Esophagus squamous epithelium (tissue), 5 donors: ENCODE measurements around the gene KSR1. TPM values are rescaled to one million over a fixed set of nuclear protein-coding genes. Genes with fewer than 3 reads are reported as not detected.
A peak's percentile ranks its signal among the peaks of the same experiment; 100 is the strongest.
"Not testable (repeated sequence)": the region's sequence is repeated elsewhere in the genome, so short reads cannot be mapped to it uniquely, and the experiment has no call there.

Source experiments
- DNase-seq: peaks from one replicate; lab custom pipeline; 2025; lab: John Stamatoyannopoulos, UW
- H3K27ac ChIP-seq, 4 donors: fragments of 200-600 bp; sonication (generic); one replicate each; pipeline ENCODE4 v1.5.1; 2016 to 2019; ENCODE audit warnings: mild to moderate bottlenecking in 1 of 4
- H3K27me3 ChIP-seq, 4 donors: fragments of 200-600 bp; sonication (generic); 1 replicate in 3 of 4; 2 replicates in 1 of 4; pipeline versions ENCODE4 v1.5.1 to v1.6.0; 2017 to 2021; ENCODE audit warnings: antibody characterized with exemption in 1 of 4
- H3K36me3 ChIP-seq, 3 donors: fragments of 200-600 bp; sonication (generic); one replicate each; pipeline ENCODE4 v1.5.1; 2016 to 2019
- H3K4me1 ChIP-seq, 3 donors: fragments of 200-600 bp; sonication (generic); one replicate each; pipeline ENCODE4 v1.5.1; 2017 to 2019
- H3K4me3 ChIP-seq, 4 donors: fragments of 200-600 bp; sonication (generic); 1 replicate in 3 of 4; 2 replicates in 1 of 4; pipeline ENCODE4 v1.5.1; 2016 to 2019; ENCODE audit warnings: mild to moderate bottlenecking in 2 of 4, moderate library complexity in 1 of 4
- H3K9me3 ChIP-seq, 3 donors: fragments of 200-600 bp; sonication (generic); one replicate each; pipeline ENCODE4 v1.5.1; 2016 to 2019
- CTCF ChIP-seq, 6 experiments: fragments of 450-650 bp in 4 of 6; fragments of 200-600 bp in 2 of 6; sonication (generic) in 2 of 6; IDR thresholded peaks; one replicate each; pipeline ENCODE4 v1.5.1; 2016 to 2019; ENCODE audit warnings: antibody characterized with exemption in 6 of 6, mild to moderate bottlenecking in 4 of 6, moderate library complexity in 4 of 6
- POLR2A ChIP-seq, 4 donors: fragments of 450-650 bp; IDR thresholded peaks; one replicate each; pipeline ENCODE4 v1.6.1; 2017; ENCODE audit warnings: antibody characterized with exemption in 4 of 4, mild to moderate bottlenecking in 4 of 4, moderate library complexity in 3 of 4
- WGBS, 2 donors: methylation state at CpG; one replicate each; pipeline ENCODE4 v1.1.5; 2018; 5-methylcytosine and 5-hydroxymethylcytosine counted together
- intact Hi-C: fragments of 100-400 bp; cut with DNase I; formaldehyde crosslinking; loops from one replicate; pipeline ENCODE4 v1.15.0; 2022
- total RNA-seq, 4 donors: library from RNA; depleted of rRNA; stranded (reverse); fragments of >200 nt; gene quantifications; one replicate each; pipeline ENCODE4 v1.1.0, GENCODE V29; 2016
- donor health status: DM: yes; HTN: yes; CAD: no.

KSR1 gene
- total RNA-seq, 4 donors from 2014 or later, result 22.3 to 32.4 (median 31.0) TPM

GRCh38 chr17:27499451-27500265, 43.4 kb downstream of the KSR1 start:
- Histone ChIP-seq H3K4me1 (peaks cover 23 to 83% (median 52%) of the 10 kb centered on the region in 3 donors), H3K9me3 (no peaks in the 10 kb centered on the region), H3K27me3 (no peaks in the 10 kb centered on the region), H3K4me3 (no peak overlapping the region), H3K36me3 (peaks cover 0 to 8% (median 0%) of the 10 kb centered on the region in 3 donors), H3K27ac (peak overlapping the region in 3 of 4 donors; percentile 58 to 90 (median 89))
- 88 to 90% methylated on average over 9 of the region's 11 CpGs for WGBS, 2 donors
- no peak for TF ChIP-seq POLR2A (IDR thresholded peaks at IDR 0.05)
- no peak for TF ChIP-seq CTCF (IDR thresholded peaks at IDR 0.05)
- intact Hi-C loops, result no loop called here
- no peak for DNase-seq

GRCh38 chr17:27501338-27501737, 45.1 kb downstream of the KSR1 start:
- H3K27ac ChIP-seq, H3K9me3 ChIP-seq, intact Hi-C loops, H3K27me3 ChIP-seq, H3K4me3 ChIP-seq, DNase-seq: not testable (repeated sequence)
- 72 to 100% methylated on average over 2 to 3 of the region's 3 CpGs for WGBS, 2 donors
- Histone ChIP-seq H3K4me1 (peaks cover 22 to 78% (median 41%) of the 10 kb centered on the region in 3 donors), H3K36me3 (peaks cover 0 to 22% (median 0%) of the 10 kb centered on the region in 3 donors)

GRCh38 chr17:27502526-27503324, 46.5 kb downstream of the KSR1 start:
- TF ChIP-seq CTCF (IDR thresholded peaks at IDR 0.05), result no peak
- no peak overlapping the region for H3K4me3 ChIP-seq
- H3K27ac ChIP-seq, result peak overlapping the region in 1 of 4 donors; percentile 4
- H3K36me3 ChIP-seq, result peaks cover 0 to 25% (median 0%) of the 10 kb centered on the region in 3 donors
- H3K9me3 ChIP-seq, result no peaks in the 10 kb centered on the region
- peaks cover 10 to 74% (median 29%) of the 10 kb centered on the region in 3 donors for H3K4me1 ChIP-seq
- H3K27me3 ChIP-seq, result no peaks in the 10 kb centered on the region
- 43 to 65% methylated on average over 10 of the region's 12 CpGs for WGBS, 2 donors
- no peak for DNase-seq
- intact Hi-C loops, result no loop called here

GRCh38 chr17:27503611-27504010, 47.4 kb downstream of the KSR1 start:
- intact Hi-C loops, result no loop called here

More at GRCh38 chr17:27503611-27504010, 47.4 kb downstream of the KSR1 start:
- no peak overlapping the region for H3K27ac ChIP-seq
- H3K4me3 ChIP-seq, result no peak overlapping the region
- TF ChIP-seq POLR2A (IDR thresholded peaks at IDR 0.05), result no peak
- TF ChIP-seq CTCF (IDR thresholded peaks at IDR 0.05), result no peak
- 92 to 93% methylated on average over 3 to 6 of the region's 8 CpGs for WGBS, 2 donors
- no peak for DNase-seq
- peaks cover 0 to 25% (median 0%) of the 10 kb centered on the region in 3 donors for H3K36me3 ChIP-seq
- no peaks in the 10 kb centered on the region for H3K27me3 ChIP-seq
- H3K9me3 ChIP-seq, result no peaks in the 10 kb centered on the region
- peaks cover 10 to 65% (median 25%) of the 10 kb centered on the region in 3 donors for H3K4me1 ChIP-seq
